SK-N-SH (cell line): Measurements from ENCODE around the gene ACACB. TPM values are rescaled to one million over a fixed set of nuclear protein-coding genes. Genes with fewer than 3 reads are reported as not detected.

ENCODE experiments used
- CTCF ChIA-PET: fragments of 300-600, 350-600 bp; formaldehyde crosslinking; extraction: SDS; loops from one replicate; lab custom pipeline; 2021; lab: Yijun Ruan, JAX
- POLR2A ChIA-PET: fragments of 350-600 bp; sonication (Branson Sonifier 250); formaldehyde crosslinking; extraction: SDS; loops from one replicate; lab custom pipeline; 2020; ENCODE audit warnings: antibody characterized with exemption, inconsistent platforms; lab: Yijun Ruan, JAX
- DNase-seq: peaks from one replicate; pipeline ENCODE4 v3.0.0; 2012
- H2AFZ ChIP-seq: fragments of 200-600 bp; sonication (generic); 2 replicates; pipeline ENCODE4 v1.8.1; 2016; ENCODE audit warnings: antibody characterized with exemption, mild to moderate bottlenecking, low read depth
- H3F3A ChIP-seq: fragments of 200-600 bp; sonication (generic); replicated peaks from 2 replicates; pipeline ENCODE3; 2016; ENCODE audit warnings: antibody characterized with exemption, mild to moderate bottlenecking; ENCODE audit not compliant: insufficient read depth
- H3K27ac ChIP-seq, 2 experiments: fragments of 200-500 bp in 1 of 2; fragments of 200-600 bp in 1 of 2; sonication (Bioruptor generic) in 1 of 2; sonication (generic), shearing (Covaris generic) in 1 of 2; 2 replicates each; pipeline versions ENCODE4 v1.5.1 to v1.6.1; 2014 to 2016; ENCODE audit warnings: low read depth in 2 of 2, inconsistent platforms in 1 of 2, low read length in 1 of 2, mild to moderate bottlenecking in 1 of 2, mixed read lengths in 1 of 2
- H3K27me3 ChIP-seq: fragments of 200-600 bp; sonication (generic), shearing (Covaris generic); 2 replicates; pipeline ENCODE4 v1.6.1; 2016; ENCODE audit warnings: mixed run types; ENCODE audit not compliant: insufficient read depth
- H3K36me3 ChIP-seq, 2 experiments: fragments of 200-500 bp in 1 of 2; fragments of 200-600 bp in 1 of 2; sonication (Bioruptor generic) in 1 of 2; sonication (generic) in 1 of 2; replicated peaks in 1 of 2; 2 replicates each; pipeline versions ENCODE3 to v1.5.1; 2014 to 2016; ENCODE audit warnings: low read length in 1 of 2, mild to moderate bottlenecking in 1 of 2; ENCODE audit not compliant: insufficient read depth in 2 of 2, control insufficient read depth in 1 of 2
- H3K4me1 ChIP-seq, 2 experiments: fragments of 200-500 bp in 1 of 2; fragments of 200-600 bp in 1 of 2; sonication (Bioruptor generic) in 1 of 2; sonication (generic), shearing (Covaris generic) in 1 of 2; 2 replicates each; pipeline versions ENCODE4 v1.5.1 to v1.6.1; 2014 to 2016; ENCODE audit warnings: low read depth in 1 of 2, low read length in 1 of 2, mixed run types in 1 of 2; ENCODE audit not compliant: insufficient read depth in 2 of 2, control insufficient read depth in 1 of 2
- H3K4me2 ChIP-seq: fragments of 200-600 bp; sonication (generic), shearing (Covaris generic); 2 replicates; pipeline ENCODE4 v1.6.1; 2017; ENCODE audit warnings: mixed run types
- H3K4me3 ChIP-seq, 2 experiments: fragments of 200-500 bp in 1 of 2; fragments of 200-600 bp in 1 of 2; sonication (Bioruptor generic) in 1 of 2; sonication (generic), shearing (Covaris generic) in 1 of 2; 2 replicates each; pipeline versions ENCODE4 v1.5.1 to v1.8.1; 2014 to 2016; ENCODE audit warnings: low read depth in 2 of 2, inconsistent platforms in 1 of 2, low read length in 1 of 2, mild to moderate bottlenecking in 1 of 2, mixed read lengths in 1 of 2, moderate library complexity in 1 of 2
- H3K79me2 ChIP-seq: fragments of 200-600 bp; sonication (generic); 2 replicates; pipeline ENCODE4 v1.8.1; 2017; ENCODE audit warnings: mild to moderate bottlenecking; ENCODE audit not compliant: insufficient read depth
- H3K9ac ChIP-seq: fragments of 200-600 bp; sonication (generic); 2 replicates; pipeline ENCODE4 v1.6.1; 2017; ENCODE audit warnings: mixed run types
- H3K9me2 ChIP-seq: fragments of 200-600 bp; sonication (generic); 2 replicates; pipeline ENCODE4 v1.6.1; 2017; ENCODE audit warnings: mixed run types
- H3K9me3 ChIP-seq: fragments of 200-600 bp; sonication (generic); 2 replicates; pipeline ENCODE4 v1.6.1; 2017; ENCODE audit warnings: mixed run types, mild to moderate bottlenecking, moderate library complexity
- H4K20me1 ChIP-seq: fragments of 200-600 bp; sonication (generic); 2 replicates; pipeline ENCODE4 v1.6.1; 2017; ENCODE audit warnings: mild to moderate bottlenecking, mixed run types; ENCODE audit not compliant: insufficient read depth
- CHD2 ChIP-seq: fragments of 150-350 bp; IDR thresholded peaks from 2 replicates; pipeline ENCODE4 v1.6.1; 2018; ENCODE audit warnings: low read length; ENCODE audit not compliant: partially characterized antibody
- ELF1 ChIP-seq: IDR thresholded peaks from 2 replicates; pipeline ENCODE4 v1.4.0; 2012
- EZH2phosphoT487 ChIP-seq: fragments of 200-600 bp; sonication (generic); IDR thresholded peaks from 2 replicates; pipeline ENCODE4 v1.6.1; 2017; ENCODE audit warnings: low read depth, mixed run types, mild to moderate bottlenecking, antibody characterized with exemption, moderate library complexity, borderline replicate concordance
- FOXJ3 ChIP-seq: sonication (generic); formaldehyde crosslinking; IDR thresholded peaks from 2 replicates; pipeline ENCODE4 v1.5.1; 2020; ENCODE audit warnings: mild to moderate bottlenecking, missing genetic modification reagents
- GABPA ChIP-seq: IDR thresholded peaks from 2 replicates; pipeline ENCODE4 v1.4.0; 2012; ENCODE audit warnings: low read depth, mild to moderate bottlenecking
- GATA2 ChIP-seq: sonication (generic); formaldehyde crosslinking; IDR thresholded peaks from 2 replicates; pipeline ENCODE4 v1.5.0; 2020; ENCODE audit warnings: mild to moderate bottlenecking, missing genetic modification reagents
- JUND ChIP-seq: IDR thresholded peaks from 2 replicates; pipeline ENCODE4 v1.4.0; 2012
- MEF2A ChIP-seq: IDR thresholded peaks from 2 replicates; pipeline ENCODE4 v1.4.0; 2012; ENCODE audit warnings: low read depth, borderline replicate concordance
- MXI1 ChIP-seq: IDR thresholded peaks from 2 replicates; pipeline ENCODE4 v1.6.1; 2012; ENCODE audit warnings: mild to moderate bottlenecking, low read depth, low read length, improper control_type of control experiment
- NFIC ChIP-seq: IDR thresholded peaks from 2 replicates; pipeline ENCODE4 v1.4.0; 2012; ENCODE audit warnings: borderline replicate concordance
- POLR2AphosphoS5 ChIP-seq: IDR thresholded peaks from 2 replicates; pipeline ENCODE4 v1.6.1; 2012; ENCODE audit warnings: low read depth, low read length
- RCOR1 ChIP-seq: fragments of 150-350 bp; IDR thresholded peaks from 2 replicates; pipeline ENCODE4 v1.6.1; 2017; ENCODE audit warnings: antibody characterized with exemption, low read length
- RFX5 ChIP-seq: IDR thresholded peaks from 2 replicates; pipeline ENCODE4 v1.6.1; 2012; ENCODE audit warnings: mild to moderate bottlenecking, improper control_type of control experiment, low read length
- RXRA ChIP-seq: IDR thresholded peaks from 2 replicates; pipeline ENCODE4 v1.4.0; 2012; ENCODE audit warnings: low read depth, mild to moderate bottlenecking, borderline replicate concordance
- SIN3A ChIP-seq: IDR thresholded peaks from 2 replicates; pipeline ENCODE4 v1.6.1; 2012; ENCODE audit warnings: low read depth, mild to moderate bottlenecking, low read length, moderate library complexity, borderline replicate concordance
- TAF1 ChIP-seq: IDR thresholded peaks from 2 replicates; pipeline ENCODE4 v1.6.1; 2012; ENCODE audit warnings: low read depth, mild to moderate bottlenecking, low read length, moderate library complexity, borderline replicate concordance
- WGBS: methylation state at CpG from one replicate; pipeline ENCODE4 v1.1.6; 2017; ENCODE audit warnings: low lambda C conversion rate; 5-methylcytosine and 5-hydroxymethylcytosine counted together
- polyA plus RNA-seq, 3 experiments: library from polyadenylated mRNA; depleted of rRNA; stranded (reverse); fragments of >200 nt; gene quantifications; 2 replicates each; pipeline ENCODE4 v1.2.3, GENCODE V29; 2012
- TF ChIP-seq, protein P1 (sequence below): fragments of 150-350 bp; IDR thresholded peaks from 2 replicates; pipeline ENCODE4 v1.6.1; 2016; ENCODE audit warnings: mild to moderate bottlenecking, low read depth, low read length
- TF ChIP-seq, protein P2 (sequence below): IDR thresholded peaks from 2 replicates; pipeline ENCODE4 v1.6.1; 2012; ENCODE audit warnings: mild to moderate bottlenecking, low read depth, low read length, moderate library complexity
- TF ChIP-seq, protein P3 (sequence below): fragments of 150-350 bp; IDR thresholded peaks from 2 replicates; pipeline ENCODE4 v1.6.1; 2017; ENCODE audit warnings: antibody characterized with exemption, low read length, low read depth, borderline replicate concordance
- TF ChIP-seq, protein P4 (sequence below): IDR thresholded peaks from 2 replicates; pipeline ENCODE4 v1.4.0; 2012; ENCODE audit warnings: low read depth

ACACB gene
- polyA plus RNA-seq, 1 of the 3 experiments (the other 2 are of a cell fraction), result 6.1 TPM

DNA sequence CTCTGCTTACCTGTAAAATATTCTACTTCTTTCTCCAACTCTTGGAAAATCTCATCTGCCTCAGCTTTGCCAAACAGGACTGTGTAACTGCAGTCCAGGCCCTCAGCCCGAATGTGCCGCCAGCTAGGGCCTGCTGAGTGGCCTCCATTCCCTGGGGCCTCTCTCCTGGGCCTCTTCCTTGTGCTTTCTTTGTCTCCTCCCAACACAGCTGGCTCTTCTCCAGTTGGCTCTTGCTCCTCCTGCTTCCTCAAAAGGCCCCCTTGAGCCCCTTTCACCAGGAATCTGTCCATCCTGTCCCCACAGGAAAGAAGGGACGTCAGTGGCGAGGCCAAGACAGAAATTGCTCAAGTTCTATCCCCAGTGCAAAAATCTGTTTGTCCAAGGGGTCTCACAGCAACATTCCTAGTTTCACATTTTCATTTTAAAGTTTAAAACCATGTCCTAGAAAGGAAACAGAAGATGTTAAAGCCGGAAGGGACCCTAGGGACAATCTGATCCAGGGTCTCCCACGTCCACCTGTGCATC lies 23.8 kb upstream of the ACACB start:
- POLR2A ChIA-PET, result no interaction called here
- WGBS, result 46% methylated on average over 6 of the region's 6 CpGs
- H3K4me3 ChIP-seq, result peak overlapping the region; percentile 60 to 77

DNA sequence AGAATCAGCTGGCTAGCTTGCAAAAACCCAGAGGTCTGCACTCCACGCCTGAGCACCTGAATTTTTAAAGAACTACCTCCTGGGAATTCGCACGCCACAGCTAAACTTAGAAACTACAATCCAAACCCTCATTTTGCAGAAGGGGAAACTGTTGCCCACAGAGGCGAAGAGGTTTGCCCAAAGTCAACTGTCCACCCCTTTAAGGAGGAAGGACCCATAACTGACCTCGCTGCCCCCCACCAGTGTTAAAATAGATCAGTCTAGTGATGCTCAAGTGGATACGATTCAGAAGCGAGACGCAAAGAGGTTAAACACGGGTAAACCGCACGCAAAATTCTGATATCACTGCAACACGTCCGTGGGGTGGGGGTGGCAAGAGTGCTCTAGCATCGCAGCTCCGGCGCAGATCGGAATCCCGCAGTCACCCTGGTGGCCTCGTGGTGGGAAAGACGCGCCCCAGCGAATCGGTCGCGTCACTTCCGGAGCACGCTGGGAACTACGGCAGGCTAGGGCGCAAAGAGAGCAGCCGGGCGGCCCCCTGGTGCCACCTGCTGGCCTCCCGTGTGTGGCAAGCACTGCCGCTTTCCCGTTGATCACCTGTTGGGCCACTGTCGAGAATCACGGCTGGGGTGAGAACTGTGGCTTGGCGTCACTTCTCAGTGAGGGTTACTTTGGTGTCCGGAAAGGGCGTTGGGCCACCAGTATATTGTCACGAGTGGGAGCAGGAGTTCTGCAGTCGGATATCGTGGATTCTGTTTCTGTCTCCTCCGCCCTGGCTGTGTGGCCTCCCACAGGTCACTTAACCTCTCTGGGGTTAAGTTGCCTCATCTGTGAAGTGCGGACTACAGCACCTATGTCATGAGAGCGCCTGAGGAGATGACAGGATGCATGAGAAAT lies 23.1 kb upstream of the ACACB start, which contains the start of gene ALKBH2:
Gene ALKBH2, minus strand, starts transcription at position 451 of the 897 bp plus-strand sequence. CDS start 686 bp downstream, outside the sequence.
- POLR2A ChIA-PET, result no interaction called here
- H3K9me3 ChIP-seq, result no peaks in the 10 kb centered on the region
- no peaks in the 10 kb centered on the region for H3K9me2 ChIP-seq
- H3K27ac ChIP-seq, result peak within 1 kb of the TSS; percentile 54 to 60; a peak in 3 of 4 replicates
- H4K20me1 ChIP-seq, result no peaks in the 10 kb centered on the region
- 10% methylated on average over 22 of the region's 45 CpGs for WGBS
- H3K4me1 ChIP-seq, result peaks cover 0 to 22% of the 10 kb centered on the region in 2 experiments; a peak in 1 of 4 replicates
- peaks cover 2 to 17% of the 10 kb centered on the region in 2 experiments for H3K36me3 ChIP-seq
- H3K4me3 ChIP-seq, result peak within 1 kb of the TSS; percentile 60 to 77
- H3K27me3 ChIP-seq, result no peaks in the 10 kb centered on the region
- DNase-seq, result peak; percentile 90
- H3F3A ChIP-seq, result no peaks in the 10 kb centered on the region
- peak within 1 kb of the TSS; percentile 95 for H3K4me2 ChIP-seq
- H2AFZ ChIP-seq, result peak within 1 kb of the TSS; percentile 92
- CTCF ChIA-PET, result interaction anchor here (0.6 to 3.0 kb wide), 39 partner anchors 9 to 1223 kb away, joined by 3 to 20 read pairs (median 4); partner anchors contain the start of gene ACACB
- peaks cover 23% of the 10 kb centered on the region for H3K79me2 ChIP-seq
- H3K9ac ChIP-seq, result peak within 1 kb of the TSS; percentile 74
- TF ChIP-seq EZH2phosphoT487, result no peak
- TF ChIP-seq MEF2A, result no peak
- TF ChIP-seq POLR2AphosphoS5, result peak; percentile 89
- peak; percentile 73 for TF ChIP-seq TAF1
- no peak; the same call in 1 of the 2 replicates for TF ChIP-seq RXRA
- TF ChIP-seq GATA2, result no peak
- TF ChIP-seq ELF1, result no peak
- peak; percentile 94 for TF ChIP-seq CHD2
- TF ChIP-seq, protein P1, sequence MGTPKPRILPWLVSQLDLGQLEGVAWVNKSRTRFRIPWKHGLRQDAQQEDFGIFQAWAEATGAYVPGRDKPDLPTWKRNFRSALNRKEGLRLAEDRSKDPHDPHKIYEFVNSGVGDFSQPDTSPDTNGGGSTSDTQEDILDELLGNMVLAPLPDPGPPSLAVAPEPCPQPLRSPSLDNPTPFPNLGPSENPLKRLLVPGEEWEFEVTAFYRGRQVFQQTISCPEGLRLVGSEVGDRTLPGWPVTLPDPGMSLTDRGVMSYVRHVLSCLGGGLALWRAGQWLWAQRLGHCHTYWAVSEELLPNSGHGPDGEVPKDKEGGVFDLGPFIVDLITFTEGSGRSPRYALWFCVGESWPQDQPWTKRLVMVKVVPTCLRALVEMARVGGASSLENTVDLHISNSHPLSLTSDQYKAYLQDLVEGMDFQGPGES, result no peak
- TF ChIP-seq GABPA, result peak; percentile 85
- TF ChIP-seq MXI1, result peak; percentile 98
- no peak for TF ChIP-seq JUND
- no peak for TF ChIP-seq FOXJ3 (CRISPR knock-in tag)
- peak; percentile 65; the same call in 1 of the 2 replicates for TF ChIP-seq RCOR1
- no peak for TF ChIP-seq NFIC
- TF ChIP-seq, protein P2, sequence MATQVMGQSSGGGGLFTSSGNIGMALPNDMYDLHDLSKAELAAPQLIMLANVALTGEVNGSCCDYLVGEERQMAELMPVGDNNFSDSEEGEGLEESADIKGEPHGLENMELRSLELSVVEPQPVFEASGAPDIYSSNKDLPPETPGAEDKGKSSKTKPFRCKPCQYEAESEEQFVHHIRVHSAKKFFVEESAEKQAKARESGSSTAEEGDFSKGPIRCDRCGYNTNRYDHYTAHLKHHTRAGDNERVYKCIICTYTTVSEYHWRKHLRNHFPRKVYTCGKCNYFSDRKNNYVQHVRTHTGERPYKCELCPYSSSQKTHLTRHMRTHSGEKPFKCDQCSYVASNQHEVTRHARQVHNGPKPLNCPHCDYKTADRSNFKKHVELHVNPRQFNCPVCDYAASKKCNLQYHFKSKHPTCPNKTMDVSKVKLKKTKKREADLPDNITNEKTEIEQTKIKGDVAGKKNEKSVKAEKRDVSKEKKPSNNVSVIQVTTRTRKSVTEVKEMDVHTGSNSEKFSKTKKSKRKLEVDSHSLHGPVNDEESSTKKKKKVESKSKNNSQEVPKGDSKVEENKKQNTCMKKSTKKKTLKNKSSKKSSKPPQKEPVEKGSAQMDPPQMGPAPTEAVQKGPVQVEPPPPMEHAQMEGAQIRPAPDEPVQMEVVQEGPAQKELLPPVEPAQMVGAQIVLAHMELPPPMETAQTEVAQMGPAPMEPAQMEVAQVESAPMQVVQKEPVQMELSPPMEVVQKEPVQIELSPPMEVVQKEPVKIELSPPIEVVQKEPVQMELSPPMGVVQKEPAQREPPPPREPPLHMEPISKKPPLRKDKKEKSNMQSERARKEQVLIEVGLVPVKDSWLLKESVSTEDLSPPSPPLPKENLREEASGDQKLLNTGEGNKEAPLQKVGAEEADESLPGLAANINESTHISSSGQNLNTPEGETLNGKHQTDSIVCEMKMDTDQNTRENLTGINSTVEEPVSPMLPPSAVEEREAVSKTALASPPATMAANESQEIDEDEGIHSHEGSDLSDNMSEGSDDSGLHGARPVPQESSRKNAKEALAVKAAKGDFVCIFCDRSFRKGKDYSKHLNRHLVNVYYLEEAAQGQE, result no peak

More for the DNA sequence above, 23.8 kb upstream of the ACACB start:
- H2AFZ ChIP-seq, result peak overlapping the region; percentile 92
- CTCF ChIA-PET, result interaction anchor here (0.6 to 2.5 kb wide), 34 partner anchors 9 to 1223 kb away, joined by 3 to 20 read pairs (median 4); partner anchors contain the start of gene ACACB
- H3K9me2 ChIP-seq, result no peaks in the 10 kb centered on the region
- H3K79me2 ChIP-seq, result peaks cover 23% of the 10 kb centered on the region
- peaks cover 4% of the 10 kb centered on the region for H3F3A ChIP-seq
- peak; percentile 22 for DNase-seq
- H3K36me3 ChIP-seq, result peaks cover 9 to 23% of the 10 kb centered on the region in 2 experiments
- peak overlapping the region; percentile 74 for H3K9ac ChIP-seq
- H3K9me3 ChIP-seq, result no peaks in the 10 kb centered on the region
- no peak for TF ChIP-seq SIN3A
- TF ChIP-seq RFX5, result no peak
- TF ChIP-seq MEF2A, result no peak
- TF ChIP-seq, protein P3, sequence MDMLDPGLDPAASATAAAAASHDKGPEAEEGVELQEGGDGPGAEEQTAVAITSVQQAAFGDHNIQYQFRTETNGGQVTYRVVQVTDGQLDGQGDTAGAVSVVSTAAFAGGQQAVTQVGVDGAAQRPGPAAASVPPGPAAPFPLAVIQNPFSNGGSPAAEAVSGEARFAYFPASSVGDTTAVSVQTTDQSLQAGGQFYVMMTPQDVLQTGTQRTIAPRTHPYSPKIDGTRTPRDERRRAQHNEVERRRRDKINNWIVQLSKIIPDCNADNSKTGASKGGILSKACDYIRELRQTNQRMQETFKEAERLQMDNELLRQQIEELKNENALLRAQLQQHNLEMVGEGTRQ, result no peak
- TF ChIP-seq, protein P4, sequence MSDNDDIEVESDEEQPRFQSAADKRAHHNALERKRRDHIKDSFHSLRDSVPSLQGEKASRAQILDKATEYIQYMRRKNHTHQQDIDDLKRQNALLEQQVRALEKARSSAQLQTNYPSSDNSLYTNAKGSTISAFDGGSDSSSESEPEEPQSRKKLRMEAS, result no peak
- peaks cover 0 to 22% of the 10 kb centered on the region in 2 experiments; a peak in 1 of 4 replicates for H3K4me1 ChIP-seq
- H4K20me1 ChIP-seq, result no peaks in the 10 kb centered on the region
- peak overlapping the region; percentile 54 to 60; a peak in 2 of 4 replicates for H3K27ac ChIP-seq
- H3K4me2 ChIP-seq, result peak overlapping the region; percentile 95
- no peaks in the 10 kb centered on the region for H3K27me3 ChIP-seq
